Measurements from ENCODE around the gene SYNCRIP.
"Not testable (repeated sequence)": the region's sequence is repeated elsewhere in the genome, so short reads cannot be mapped to it uniquely, and the experiment has no call there.

The SYNCRIP gene

DNA sequence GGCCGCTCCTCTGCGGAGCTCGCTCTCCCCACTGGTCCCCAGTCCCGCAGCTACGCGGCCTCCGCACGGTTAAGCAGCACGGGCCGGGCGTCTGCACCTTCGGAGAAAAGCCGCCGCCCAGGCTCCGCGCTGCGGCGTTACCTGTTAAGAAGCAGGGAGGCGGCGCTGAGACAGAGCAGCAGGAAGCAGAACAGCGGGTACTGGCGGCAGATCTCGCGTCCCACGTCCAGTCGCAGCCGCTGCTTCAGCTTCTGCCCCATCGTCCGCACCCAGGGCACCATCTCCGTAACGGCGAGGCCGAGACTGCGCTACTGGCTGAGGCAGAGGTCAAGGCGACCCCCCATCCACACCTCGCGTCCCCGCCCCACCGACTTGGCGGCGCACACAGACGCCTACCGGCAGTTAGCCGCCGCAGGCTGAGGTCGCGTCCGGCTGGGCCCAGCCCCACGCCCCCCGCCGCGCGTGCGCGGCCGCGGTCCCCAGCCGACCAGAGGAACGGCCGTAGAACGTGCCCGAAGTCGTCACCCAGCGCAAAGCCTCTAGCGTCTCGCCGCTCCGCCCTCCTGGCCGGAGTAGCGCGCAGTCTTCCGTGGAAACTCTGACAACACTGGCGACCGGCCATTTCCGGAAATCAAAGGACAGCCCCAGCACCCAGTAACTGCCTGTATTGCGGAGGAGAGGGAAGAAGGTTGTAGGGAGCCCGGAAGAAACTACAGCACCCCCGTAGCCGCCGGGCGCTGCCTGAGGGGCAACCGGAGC, 49.1 kb downstream of the SYNCRIP start, which contains the start of gene SNX14:
TSS of gene SNX14 (minus strand) at position 421 of the 759 bp plus-strand sequence. CDS start at position 281, 140 bp downstream.
- peak; percentile 62 to 63 for DNase-seq

DNA sequence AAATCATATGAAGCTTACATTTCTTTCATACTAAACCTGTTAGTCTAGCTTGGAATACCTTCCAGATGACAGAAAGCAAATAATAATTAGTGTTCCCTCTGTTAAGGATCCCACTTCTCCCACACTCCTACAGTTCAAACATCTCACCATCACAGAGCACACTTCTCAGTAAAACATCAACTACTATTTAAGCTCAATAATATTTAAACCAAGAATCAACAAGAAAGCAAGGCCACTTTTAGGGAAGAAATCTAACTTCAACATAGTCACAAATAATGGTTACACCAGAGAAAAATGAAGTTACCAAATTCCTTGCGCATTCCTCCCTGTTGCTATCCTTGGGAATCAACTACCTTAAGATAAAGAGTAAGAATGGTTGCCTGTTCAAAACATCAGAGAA, 50.7 kb downstream of the SYNCRIP start:
- DNase-seq = no peak

DNA sequence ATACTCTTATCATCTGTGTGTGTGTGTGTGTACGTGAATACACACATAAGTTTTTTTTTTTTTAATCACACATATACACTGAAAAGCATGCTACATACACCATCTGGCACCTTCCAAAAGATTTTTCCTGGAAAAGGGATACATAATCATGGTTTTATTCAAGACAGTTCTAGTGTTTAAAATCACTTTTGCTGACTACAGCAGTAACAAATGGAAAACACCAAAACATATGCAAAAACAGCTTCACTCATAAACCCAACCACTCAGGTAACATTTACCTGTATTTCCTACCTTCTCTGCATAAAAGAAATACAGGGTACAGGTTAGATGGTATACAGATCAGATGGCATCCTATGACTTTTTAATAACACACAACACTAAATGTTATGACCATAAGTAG, 51.5 kb downstream of the SYNCRIP start:
- no peak for DNase-seq

DNA sequence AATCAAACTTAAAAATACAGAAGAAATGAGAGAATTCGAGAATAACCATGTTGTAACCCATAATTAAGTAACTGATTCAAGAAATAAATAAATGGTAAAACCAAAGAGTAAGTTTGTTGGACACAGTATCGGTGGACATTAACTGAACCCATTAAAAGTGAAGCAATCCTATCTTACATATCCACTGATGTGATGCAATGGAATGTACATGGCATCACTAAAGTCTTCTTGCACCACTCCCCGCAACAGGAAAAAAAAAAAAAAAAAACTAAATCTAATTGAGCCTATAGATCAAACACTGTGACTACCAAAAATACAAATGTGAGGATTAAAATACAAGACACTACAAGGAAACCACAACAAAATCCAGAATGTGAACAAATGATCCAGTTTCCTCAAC, 56.9 kb downstream of the SYNCRIP start:
- DNase-seq = no peak

DNA sequence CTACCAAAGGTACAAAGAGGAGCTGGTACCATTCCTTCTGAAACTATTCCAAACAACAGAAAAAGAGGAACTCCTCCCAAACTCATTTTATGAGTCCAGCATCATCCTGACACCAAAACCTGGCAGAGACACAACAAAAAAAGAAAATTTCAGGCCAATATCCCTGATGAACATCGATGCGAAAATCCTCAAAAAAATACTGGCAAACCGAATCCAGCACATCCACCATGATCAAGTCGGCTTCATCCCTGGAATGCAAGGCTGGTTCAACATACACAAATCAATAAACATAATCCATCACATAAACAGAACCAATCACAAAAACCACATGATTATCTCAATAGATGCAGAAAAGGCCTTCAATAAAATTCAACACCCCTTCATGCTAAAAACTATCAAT, 59.9 kb downstream of the SYNCRIP start:
- DNase-seq = not testable (repeated sequence)

DNA sequence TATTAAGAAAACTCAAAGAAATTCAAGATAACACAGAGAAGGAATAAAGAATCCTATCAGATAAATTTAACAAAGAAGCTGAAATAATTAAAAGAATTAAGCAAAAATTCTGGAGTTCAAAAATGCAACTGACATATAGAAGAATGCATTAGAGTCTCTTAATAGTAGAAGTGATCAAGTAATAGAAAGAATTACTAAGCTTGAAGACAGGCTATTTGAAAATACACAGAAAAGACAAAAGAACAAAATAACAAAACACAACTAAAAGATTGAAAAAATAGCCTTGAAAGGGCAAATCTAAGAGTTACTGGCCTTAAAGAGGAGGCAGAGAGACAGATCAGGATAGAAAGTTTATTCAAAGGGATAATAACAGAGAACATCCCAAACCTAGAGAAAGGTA, 61.1 kb downstream of the SYNCRIP start:
- DNase-seq = no peak

DNA sequence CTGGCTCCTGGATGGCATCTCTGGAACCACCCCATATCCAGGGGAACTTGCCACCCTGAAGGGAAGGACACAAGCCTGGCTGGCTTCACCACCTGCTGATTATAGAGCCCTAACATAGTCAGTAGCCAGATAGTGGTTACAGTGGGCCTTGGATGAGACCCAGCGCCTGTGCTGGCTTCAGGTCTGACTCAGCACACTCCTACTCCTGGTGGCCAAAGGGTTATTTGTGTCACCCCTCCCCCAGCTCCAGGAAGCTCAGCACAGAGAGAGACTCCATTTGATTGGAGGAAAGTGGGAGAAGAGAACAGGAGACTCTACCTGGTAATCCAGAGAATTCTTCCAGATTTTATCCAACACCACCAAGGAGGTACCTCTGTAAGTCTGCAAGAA, 61.8 kb downstream of the SYNCRIP start:
- DNase-seq = no peak

DNA sequence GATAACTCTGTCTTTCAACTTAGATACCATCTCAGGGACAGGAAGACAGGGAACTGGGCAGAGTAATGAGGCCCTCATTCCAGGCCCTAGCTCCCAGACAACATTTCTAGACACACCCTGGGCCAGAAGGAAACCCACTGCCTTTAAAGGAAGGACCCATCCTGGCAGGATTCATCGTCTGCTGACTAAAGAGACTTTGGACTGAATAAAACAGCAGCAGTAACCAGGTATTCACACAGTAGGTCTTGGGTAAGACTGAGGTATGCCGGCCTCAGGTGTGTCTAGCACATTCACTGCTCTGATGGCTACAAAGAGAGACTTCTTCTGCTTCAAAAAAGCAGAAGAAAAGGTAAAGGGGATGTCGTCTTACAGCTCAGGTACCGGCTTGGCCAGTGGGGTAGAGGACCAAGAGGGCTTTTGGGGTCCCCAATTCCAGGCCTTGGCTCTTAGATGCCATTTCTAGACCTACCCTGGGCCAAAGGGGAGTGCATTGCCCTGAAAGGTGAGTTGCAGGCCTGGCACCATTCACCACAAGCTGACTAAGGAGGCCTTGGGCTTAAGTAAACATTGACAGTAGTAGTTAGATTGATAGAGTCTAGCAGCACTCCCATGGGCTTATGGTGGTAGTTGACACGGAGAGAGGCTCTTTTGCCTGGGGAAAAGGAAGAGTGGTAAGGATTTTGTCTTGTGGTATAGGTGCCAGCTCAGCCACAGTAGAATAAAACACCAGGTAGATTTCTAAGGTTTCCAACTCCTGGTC, 62.4 kb downstream of the SYNCRIP start:
- DNase-seq = no peak

DNA sequence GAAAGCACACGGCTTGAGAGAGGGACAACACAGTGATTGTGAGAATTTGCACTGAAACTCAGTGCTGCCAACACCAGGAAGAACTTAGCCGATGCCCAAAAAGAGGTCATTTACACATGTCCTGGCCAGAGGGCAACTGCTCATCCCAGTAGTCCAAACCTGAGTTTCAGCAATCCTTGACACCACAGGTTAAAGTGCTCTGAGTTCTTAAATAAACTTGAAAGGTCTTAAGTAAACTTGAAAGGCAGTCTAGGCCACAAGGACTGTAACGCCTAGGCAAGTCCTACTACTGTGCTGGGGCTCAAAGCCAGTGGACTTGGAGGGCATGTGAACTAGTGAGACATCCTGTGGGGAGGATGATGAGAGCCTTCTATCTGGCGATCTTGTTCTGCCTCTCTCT, 63.1 kb downstream of the SYNCRIP start:
- no peak for DNase-seq

DNA sequence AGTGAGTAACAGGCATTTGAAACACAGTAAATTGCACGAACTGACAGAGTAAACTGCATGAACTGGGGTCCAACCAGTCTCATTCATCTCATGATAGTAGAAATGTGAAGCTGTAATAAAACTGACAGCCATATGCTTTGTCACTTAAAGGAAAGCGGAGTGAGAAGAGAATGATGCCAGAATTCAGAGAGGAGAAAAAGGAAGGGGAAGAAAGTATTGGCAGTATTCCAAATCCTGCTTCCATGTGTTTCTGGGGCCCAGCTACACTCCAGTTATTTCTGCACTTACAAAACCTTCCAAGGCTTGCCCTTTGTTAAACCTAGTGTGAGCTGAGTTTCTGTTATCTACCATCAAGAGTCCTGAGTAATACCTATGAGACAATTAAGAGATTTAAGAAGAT, 66.2 kb downstream of the SYNCRIP start:
- DNase-seq = no peak

DNA sequence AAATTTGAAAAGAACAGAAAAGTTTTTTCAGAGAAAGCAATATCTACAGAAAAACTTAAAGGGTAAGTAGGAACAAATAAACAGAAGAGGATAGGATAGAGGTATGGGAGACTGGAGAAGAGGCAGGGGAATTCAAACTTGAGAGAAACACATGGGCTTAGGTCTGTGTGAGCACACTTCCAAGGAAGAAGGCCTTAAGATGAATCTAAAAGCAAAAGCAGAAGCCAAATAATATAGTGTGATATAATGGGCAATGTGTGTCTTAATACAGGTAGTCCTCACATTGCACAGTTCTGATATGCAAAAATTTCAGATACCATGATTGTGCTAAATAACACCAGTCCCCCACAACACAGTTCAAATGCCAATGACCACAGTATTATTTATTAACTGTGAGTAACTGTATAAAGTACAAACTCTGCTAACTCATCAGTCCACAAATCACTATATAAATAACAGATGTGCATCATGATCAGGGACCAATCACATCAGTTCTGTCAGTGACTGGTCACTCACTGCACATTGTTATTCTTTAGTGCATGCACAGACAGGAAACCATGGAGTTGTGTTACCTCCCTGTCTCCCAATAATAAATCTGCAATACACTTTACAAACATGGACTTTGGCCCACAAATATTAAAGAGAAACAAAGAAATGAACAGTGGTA, 67.6 kb downstream of the SYNCRIP start:
- no peak for DNase-seq

DNA sequence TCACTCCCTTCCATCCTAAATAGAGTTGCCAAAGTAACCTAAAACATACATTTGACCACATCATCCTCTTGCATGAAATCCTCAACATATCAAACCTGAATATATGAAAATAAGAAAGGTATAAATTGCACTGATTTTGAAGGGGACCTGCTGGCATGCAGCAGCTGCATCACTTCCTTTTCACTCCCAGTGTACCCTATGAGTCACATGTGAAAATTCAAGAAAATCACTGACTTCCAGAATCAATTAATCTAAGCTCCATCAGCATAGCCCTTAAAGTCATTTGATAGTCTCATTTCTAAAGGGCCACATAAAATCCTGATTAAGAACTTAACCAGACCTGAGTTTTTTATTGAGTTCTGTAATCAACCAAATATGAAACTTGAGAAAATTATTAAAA, 73.4 kb downstream of the SYNCRIP start:
- DNase-seq = no peak

DNA sequence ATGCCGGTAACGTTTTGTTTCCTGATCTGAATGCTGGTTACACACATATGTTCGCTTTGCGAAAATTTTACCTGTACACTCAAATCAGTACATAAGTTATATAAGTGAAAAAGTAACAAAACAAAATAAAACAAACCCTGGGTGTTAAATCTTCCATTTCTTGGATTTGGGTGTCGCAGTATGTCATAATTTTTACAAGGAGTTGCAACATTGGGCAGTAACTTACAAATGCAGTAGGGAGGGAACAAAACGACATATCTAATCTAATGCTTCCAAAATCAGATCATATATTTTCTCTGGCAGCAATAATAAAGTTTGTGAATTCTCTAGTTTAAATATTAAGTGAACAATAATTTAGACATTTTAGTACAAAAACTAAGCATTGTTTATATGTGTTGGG, 74.3 kb downstream of the SYNCRIP start:
- no peak for DNase-seq

DNA sequence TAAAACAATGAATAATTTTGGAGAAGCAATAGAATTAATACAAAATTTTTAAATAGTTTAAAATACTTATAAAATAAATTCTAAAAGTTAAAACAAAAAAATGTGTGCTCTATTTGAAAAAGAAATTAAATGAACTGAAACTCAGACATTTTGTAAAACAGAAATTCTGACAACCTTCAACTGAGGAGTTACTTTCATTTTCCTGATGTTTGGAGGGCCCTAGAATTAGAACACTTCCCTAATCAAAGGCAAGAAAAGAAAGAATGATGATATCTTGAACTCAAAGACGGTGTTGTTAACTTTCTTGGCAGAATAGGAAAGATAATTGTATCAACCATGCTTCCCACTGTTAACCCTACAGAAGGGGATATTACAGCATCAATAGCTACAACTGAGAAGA, 77.0 kb downstream of the SYNCRIP start:
- DNase-seq = no peak

DNA sequence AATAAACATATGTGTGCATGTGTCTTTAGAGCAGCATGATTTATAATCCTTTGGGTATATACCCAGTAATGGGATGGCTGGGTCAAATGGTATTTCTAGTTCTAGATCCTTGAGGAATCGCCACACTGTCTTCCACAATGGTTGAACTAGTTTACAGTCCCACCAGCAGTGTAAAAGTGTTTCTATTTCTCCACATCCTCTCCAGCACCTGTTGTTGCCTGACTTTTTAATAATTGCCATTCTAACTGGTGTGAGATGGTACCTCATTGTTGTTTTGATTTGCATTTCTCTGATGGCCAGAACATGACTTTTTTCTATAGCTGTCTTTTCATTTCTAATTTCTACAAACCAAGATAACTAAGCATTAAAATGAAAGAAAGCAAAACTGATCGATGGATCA, 78.5 kb downstream of the SYNCRIP start:
- not testable (repeated sequence) for DNase-seq

Data from activated CD4-positive, alpha-beta T cell treated with anti-CD3 and anti-CD28 coated beads, Interleukin-2, amount 50 U/mL, for 4 hours (primary cell).